ENCODE data around the gene NKPD1. TPM values are rescaled to one million over a fixed set of nuclear protein-coding genes. Genes with fewer than 3 reads are reported as not detected.
A peak's percentile ranks its signal among the peaks of the same experiment; 100 is the strongest.

Gene NKPD1
- polyA plus RNA-seq, 2 of the 4 experiments (the other 2 are of a cell fraction): 0.12 to 0.15 TPM

- no peak for FAIRE-seq
- Histone ChIP-seq H3K4me1 (no peaks in the 10 kb centered on the region), H3K4me3 (no peak overlapping the region), H3K4me2 (no peak overlapping the region), H3K27ac (peak overlapping the region in 1 of 2 experiments; percentile 53; a peak in 2 of 6 replicates), H3K9me3 (no peaks in the 10 kb centered on the region)
- 94% methylated on average over 8 of the region's 8 CpGs for WGBS (ENCODE audit: missing lambda C conversion rate)
- ATAC-seq: no peak
- ChIA-PET CTCF (interaction anchor here (0.5 to 1.5 kb wide), 8 partner anchors 9 to 1885 kb away, joined by 3 to 7 read pairs (median 4); partner anchors contain the start of gene NKPD1), POLR2A (no interaction called here)
- no peak for TF ChIP-seq MYC (IDR thresholded peaks at IDR 0.05; ENCODE audit: borderline replicate concordance, low read length)
- TF ChIP-seq HES2 (IDR thresholded peaks at IDR 0.05): no peak
- TF ChIP-seq EHMT2 (IDR thresholded peaks at IDR 0.05; ENCODE audit: low read depth): no peak
- no peak for TF ChIP-seq PHF8 (IDR thresholded peaks at IDR 0.05; ENCODE audit: borderline replicate concordance, low read depth)
- no peak for DNase-seq (ENCODE audit: low read depth in 1 of 2, low spot score in 1 of 2)
Observed at GRCh38 chr19:45140144-45140503, 20.7 kb downstream of the NKPD1 start.

GRCh38 chr19:45139286-45140143 is 21.3 kb downstream of the NKPD1 start:
- TF ChIP-seq JUNB (IDR thresholded peaks at IDR 0.05) (no peak), PHF8 (IDR thresholded peaks at IDR 0.05; ENCODE audit: borderline replicate concordance, low read depth) (no peak), MYC (IDR thresholded peaks at IDR 0.05; ENCODE audit: borderline replicate concordance, low read length) (no peak), ELK1 (IDR thresholded peaks at IDR 0.05; ENCODE audit: low read depth, low read length) (no peak), MAZ (IDR thresholded peaks at IDR 0.05; ENCODE audit: borderline replicate concordance, low read depth, low read length) (no peak), BHLHE40 (IDR thresholded peaks at IDR 0.05; ENCODE audit: low read depth, low read length) (no peak), HOXB13 (CRISPR knock-in tag; IDR thresholded peaks at IDR 0.05; ENCODE audit: low read depth) (no peak), EP300 (IDR thresholded peaks at IDR 0.05) (no peak), ZFP36 (IDR thresholded peaks at IDR 0.05; ENCODE audit: borderline replicate concordance, partially characterized antibody) (no peak), NR3C1 (IDR thresholded peaks at IDR 0.05) (no peak), RCOR1 (IDR thresholded peaks at IDR 0.05; ENCODE audit: low read depth, low read length) (no peak), ESRRA (IDR thresholded peaks at IDR 0.05; ENCODE audit: borderline replicate concordance, low read length) (no peak), JUN (IDR thresholded peaks at IDR 0.05) (no peak)
- Histone ChIP-seq H3K4me2 (no peak overlapping the region), H3K4me3 (no peak overlapping the region), H3K9me3 (no peaks in the 10 kb centered on the region), H3K4me1 (no peaks in the 10 kb centered on the region), H3K27ac (peak overlapping the region in 1 of 2 experiments; percentile 53; a peak in 2 of 6 replicates)
- POLR2A ChIA-PET: no interaction called here
- WGBS (ENCODE audit: missing lambda C conversion rate): 95% methylated on average over 24 of the region's 24 CpGs
- ATAC-seq (no peak), FAIRE-seq (no peak), DNase-seq (ENCODE audit: low read depth in 1 of 2, low spot score in 1 of 2) (no peak)
- CTCF ChIA-PET: interaction anchor here (1.1 to 6.0 kb wide), 6 partner anchors 13 to 48 kb away, joined by 3 to 51 read pairs (median 6); no protein-coding TSS in a partner anchor

- H3K9me3 ChIP-seq: no peaks in the 10 kb centered on the region
- no peak for FAIRE-seq
- ChIA-PET CTCF (interaction anchor here (0.7 to 6.0 kb wide), 3 partner anchors 10 to 18 kb away, joined by 3 to 51 read pairs (median 5); no protein-coding TSS in a partner anchor), POLR2A (no interaction called here)
- no peak overlapping the region for H3K4me3 ChIP-seq
- no peaks in the 10 kb centered on the region for H3K4me1 ChIP-seq
- ATAC-seq: no peak
- H3K4me2 ChIP-seq: no peak overlapping the region
- 80% methylated on average over 7 of the region's 11 CpGs for WGBS (ENCODE audit: missing lambda C conversion rate)
- peak overlapping the region in 1 of 2 experiments; percentile 16; a peak in 1 of 6 replicates for H3K27ac ChIP-seq
- no peak for DNase-seq (ENCODE audit: low read depth in 1 of 2, low spot score in 1 of 2)
- TF ChIP-seq CHD2 (IDR thresholded peaks at IDR 0.05; ENCODE audit: low read length, partially characterized antibody) (no peak), HOXB13 (CRISPR knock-in tag; IDR thresholded peaks at IDR 0.05; ENCODE audit: low read depth) (no peak), FOSL2 (IDR thresholded peaks at IDR 0.05) (no peak), FOSL2 (CRISPR knock-in tag; IDR thresholded peaks at IDR 0.05) (no peak), CHD4 (IDR thresholded peaks at IDR 0.05; ENCODE audit: borderline replicate concordance) (no peak), MAX (IDR thresholded peaks at IDR 0.05) (no peak), FOSB (CRISPR knock-in tag; IDR thresholded peaks at IDR 0.05) (no peak), REST (IDR thresholded peaks at IDR 0.05) (no peak), ATOH8 (CRISPR knock-in tag; IDR thresholded peaks at IDR 0.05; ENCODE audit: low read depth) (no peak), HEYL (CRISPR knock-in tag; IDR thresholded peaks at IDR 0.05) (no peak), ZSCAN20 (CRISPR knock-in tag; IDR thresholded peaks at IDR 0.05) (no peak), E2F6 (IDR thresholded peaks at IDR 0.05; ENCODE audit: borderline replicate concordance, low read depth) (no peak)
Observed at GRCh38 chr19:45138303-45138751, 22.5 kb downstream of the NKPD1 start.
